ENCODE measurements around the gene PGA3. TPM values are rescaled to one million over a fixed set of nuclear protein-coding genes. Genes with fewer than 3 reads are reported as not detected.

Gene PGA3
- total and polyA plus RNA-seq, 2 of the 8 experiments (the other 6 are each of a cell fraction or from before 2014, with no cell fraction given): not detected

DNA sequence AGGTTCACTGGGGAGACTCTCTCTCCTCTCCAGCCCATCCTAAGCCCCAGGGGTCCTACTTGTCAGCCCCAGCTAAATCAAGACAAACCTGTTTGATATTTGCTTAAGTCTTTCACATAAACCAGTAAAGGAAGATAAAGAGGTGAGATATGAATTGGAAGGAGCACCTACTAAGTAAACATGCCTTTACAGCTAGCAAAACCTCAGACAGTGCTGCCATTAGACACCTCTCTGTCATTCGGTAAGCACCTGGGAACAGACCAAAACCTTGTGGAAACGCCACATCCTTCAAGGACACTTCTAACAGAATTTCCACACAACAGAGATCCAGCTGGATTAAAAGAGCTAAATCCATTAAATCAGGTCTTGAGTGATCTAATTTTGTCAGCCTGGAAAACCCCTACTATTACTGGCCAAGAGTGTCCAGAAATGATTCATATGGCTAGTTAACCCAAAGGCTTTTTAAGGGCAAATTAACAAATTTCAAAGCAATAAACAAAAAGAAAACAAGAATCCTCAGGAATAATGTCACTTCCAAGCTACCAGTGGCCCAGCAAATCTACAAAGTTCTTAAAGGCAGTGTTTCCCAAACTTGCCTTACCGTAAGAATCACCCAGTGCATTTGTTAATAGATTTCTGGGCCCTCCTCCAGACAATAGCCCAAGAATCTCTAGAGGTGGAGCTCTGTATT is 44.5 kb upstream of the PGA3 start:
- H3K9me3 ChIP-seq (ENCODE audit: insufficient read depth in 2 of 2, low read depth in 1 of 2, low read length in 1 of 2): no peaks in the 10 kb centered on the region
- H3K18ac ChIP-seq (ENCODE audit: extremely low read depth, low read length): no peak overlapping the region
- H2BK20ac ChIP-seq (ENCODE audit: low read length): no peak overlapping the region
- no peak overlapping the region for H3K56ac ChIP-seq (replicated peaks; ENCODE audit: insufficient read length, low read depth, low read length)
- no peak overlapping the region for H2BK120ac ChIP-seq (replicated peaks; ENCODE audit: low read depth, low read length)
- H3K4me1 ChIP-seq (replicated peaks in 1 of 4; ENCODE audit: control insufficient read depth in 3 of 4, insufficient read depth in 4 of 4, low read length in 3 of 4): peaks cover 0 to 7% (median 2%) of the 10 kb centered on the region in 4 experiments; a peak in 3 of 7 replicates
- ChIA-PET POLR2A (ENCODE audit: partially characterized antibody) (interaction anchor here (1.3 to 3.1 kb wide), 2 partner anchors 8 to 17 kb away, joined by 3 to 12 read pairs; no protein-coding TSS in a partner anchor), CTCF (ENCODE audit: partially characterized antibody) (interaction anchor here (0.5 to 3.9 kb wide), 8 partner anchors 9 to 95 kb away, joined by 3 to 14 read pairs (median 4); no protein-coding TSS in a partner anchor)
- H3K9ac ChIP-seq (replicated peaks in 1 of 4; ENCODE audit: extremely low read depth in 1 of 4, low read depth in 3 of 4, low read length in 3 of 4): no peak overlapping the region
- H2AFZ ChIP-seq (ENCODE audit: low read length): no peak overlapping the region
- H4K20me1 ChIP-seq (replicated peaks in 1 of 2; ENCODE audit: control insufficient read depth in 1 of 2, insufficient read depth in 2 of 2, low read length in 2 of 2): peaks cover 0 to 4% of the 10 kb centered on the region in 2 experiments
- WGBS, 2 experiments (ENCODE audit: extremely low coverage in 1 of 2, insufficient coverage in 1 of 2, insufficient read length in 1 of 2, insufficient replicate concordance in 2 of 2, low coverage in 1 of 2, low lambda C conversion rate in 2 of 2, missing lambda C conversion rate in 1 of 2): 88% methylated on average over 3 of the region's 3 CpGs; no CpG with 5 or more reads in 1 of the 2 experiments
- no peaks in the 10 kb centered on the region for H3K27me3 ChIP-seq (replicated peaks in 1 of 4; ENCODE audit: control insufficient read depth in 3 of 4, extremely low read depth in 1 of 4, insufficient read depth in 3 of 4, low read length in 3 of 4)
- no peak overlapping the region for H2BK12ac ChIP-seq (ENCODE audit: low read depth, low read length)
- H3K4ac ChIP-seq (replicated peaks; ENCODE audit: insufficient read length, low read depth, low read length): no peak overlapping the region
- no peak overlapping the region for H2BK15ac ChIP-seq (ENCODE audit: low read length)
- H2AK5ac ChIP-seq (ENCODE audit: low read depth, low read length): no peak overlapping the region
- no peak overlapping the region for H4K91ac ChIP-seq (replicated peaks; ENCODE audit: insufficient read length, low read length)
- H3K23ac ChIP-seq (ENCODE audit: insufficient read length): no peak overlapping the region
- H3K27ac ChIP-seq (ENCODE audit: low read depth, low read length): no peak overlapping the region
- H3K36me3 ChIP-seq (ENCODE audit: control insufficient read depth in 2 of 4, insufficient read depth in 4 of 4, low read length in 3 of 4): no peaks in the 10 kb centered on the region
- DNase-seq (ENCODE audit: low read depth in 1 of 2, low spot score in 2 of 2) (no peak), FAIRE-seq (no peak)
- 0 out of 4 replicates have a peak overlapping the region, but pooled peaks of 1 of the 2 experiments have one; percentile 13 for H3K4me2 ChIP-seq (ENCODE audit: insufficient read depth in 1 of 2, low read depth in 2 of 2, low read length in 2 of 2)
- H3K4me3 ChIP-seq (ENCODE audit: extremely low read depth in 1 of 4, insufficient read depth in 2 of 4, low read depth in 3 of 4, low read length in 4 of 4): no peak overlapping the region
- H3K23me2 ChIP-seq (ENCODE audit: low read depth, low read length): peaks cover 6% of the 10 kb centered on the region
- TF ChIP-seq SP1 (IDR thresholded peaks at IDR 0.05; ENCODE audit: low read depth, low read length): no peak
- no peak for TF ChIP-seq BACH1 (IDR thresholded peaks at IDR 0.05; ENCODE audit: low read length)
- TF ChIP-seq RFX5 (IDR thresholded peaks at IDR 0.05; ENCODE audit: borderline replicate concordance, low read depth, low read length): no peak
- no peak for TF ChIP-seq RAD21 (IDR thresholded peaks at IDR 0.05 in 1 of 2, conservative IDR thresholded peaks at IDR 0.05 in 1 of 2; ENCODE audit: low read depth in 2 of 2, low read length in 2 of 2)
- TF ChIP-seq POU5F1 (IDR thresholded peaks at IDR 0.05; ENCODE audit: low read depth, low read length): no peak
- TF ChIP-seq ASH2L (IDR thresholded peaks at IDR 0.05; ENCODE audit: low read length): no peak
- TF ChIP-seq TCF12 (IDR thresholded peaks at IDR 0.05; ENCODE audit: low read depth, low read length): no peak
- no peak for TF ChIP-seq EZH2 (IDR thresholded peaks at IDR 0.05; ENCODE audit: low read depth, low read length, severe bottlenecking)
- H4K8ac ChIP-seq (ENCODE audit: extremely low read depth, insufficient read depth, low read length): no peak overlapping the region
- H3K79me1 ChIP-seq (ENCODE audit: low read depth, low read length): no peaks in the 10 kb centered on the region; the same call in 1 of the 2 replicates
- H4K5ac ChIP-seq (ENCODE audit: insufficient read length, low read depth, low read length): no peak overlapping the region
- no peak overlapping the region for H3K14ac ChIP-seq (ENCODE audit: insufficient read length)
- H3K79me2 ChIP-seq (ENCODE audit: control insufficient read depth in 1 of 2, insufficient read depth in 2 of 2, low read length in 2 of 2): peaks cover 2 to 59% of the 10 kb centered on the region in 2 experiments; a peak in 2 of 4 replicates
- no peak overlapping the region for H2BK5ac ChIP-seq (ENCODE audit: low read depth, low read length)

Data from H1 (cell line).